GM12801 (cell line): Measurements from ENCODE around the gene PCDHA13.
"Not testable (repeated sequence)": the region's sequence is repeated elsewhere in the genome, so short reads cannot be mapped to it uniquely, and the experiment has no call there.

ENCODE experiments used
- CTCF ChIP-seq: IDR thresholded peaks from one replicate; pipeline ENCODE4 v1.5.1; 2011; ENCODE audit warnings: control low read depth; ENCODE audit not compliant: insufficient read length; ENCODE audit errors: extremely low read depth

Gene PCDHA13

GRCh38 chr5:140848139-140849102, 33.5 kb upstream of the PCDHA13 start, which contains the start of gene PCDHA9:
PCDHA9 (plus strand) TSS chr5:140848382; CDS start chr5:140848496, 114 bp downstream.
- TF ChIP-seq CTCF = not testable (repeated sequence)

- no peak for TF ChIP-seq CTCF
Observed at GRCh38 chr5:140855772-140856674, 25.9 kb upstream of the PCDHA13 start, which contains the start of gene PCDHA10. PCDHA10 (plus strand) TSS chr5:140855897; CDS start chr5:140856049, 152 bp downstream.

GRCh38 chr5:140857177-140857986, 24.5 kb upstream of the PCDHA13 start:
- no peak for TF ChIP-seq CTCF

GRCh38 chr5:140857987-140858240, 24.0 kb upstream of the PCDHA13 start:
- TF ChIP-seq CTCF = no peak

- TF ChIP-seq CTCF = no peak
Observed at GRCh38 chr5:140862441-140863295, 19.3 kb upstream of the PCDHA13 start.

- TF ChIP-seq CTCF = no peak
Observed at GRCh38 chr5:140868721-140869554, 13.0 kb upstream of the PCDHA13 start, which contains the start of gene PCDHA11. PCDHA11 (plus strand) TSS chr5:140868957; CDS start chr5:140869104, 147 bp downstream.
